Glutamatergic neuron (in vitro differentiated cells): ENCODE results near the gene TFB1M. TPM values are rescaled to one million over a fixed set of nuclear protein-coding genes. Genes with fewer than 3 reads are reported as not detected.
A peak's percentile ranks its signal among the peaks of the same experiment; 100 is the strongest.

Source experiments
- DNase-seq: peaks from one replicate; pipeline ENCODE4 v3.0.0; 2022
- H3K27ac Mint-ChIP-seq: one replicate; pipeline ENCODE4 v1.8.0; 2020; ENCODE audit warnings: mild to moderate bottlenecking, mixed read lengths, inconsistent platforms; ENCODE audit not compliant: unreplicated experiment
- H3K27me3 Mint-ChIP-seq: one replicate; pipeline ENCODE4 v1.8.0; 2020; ENCODE audit warnings: mild to moderate bottlenecking, moderate library complexity, mixed read lengths, inconsistent platforms; ENCODE audit not compliant: unreplicated experiment
- H3K36me3 Mint-ChIP-seq: one replicate; pipeline ENCODE4 v1.8.0; 2020; ENCODE audit warnings: mild to moderate bottlenecking, mixed read lengths, inconsistent platforms; ENCODE audit not compliant: unreplicated experiment
- H3K4me1 Mint-ChIP-seq: one replicate; pipeline ENCODE4 v1.8.0; 2020; ENCODE audit warnings: mild to moderate bottlenecking, low read depth, mixed read lengths, inconsistent platforms; ENCODE audit not compliant: unreplicated experiment
- H3K4me3 Mint-ChIP-seq: one replicate; pipeline ENCODE4 v1.8.0; 2020; ENCODE audit warnings: mild to moderate bottlenecking, mixed read lengths, inconsistent platforms; ENCODE audit not compliant: unreplicated experiment
- H3K9me3 Mint-ChIP-seq: one replicate; pipeline ENCODE4 v1.8.0; 2020; ENCODE audit warnings: mild to moderate bottlenecking, moderate library complexity, mixed read lengths, inconsistent platforms; ENCODE audit not compliant: unreplicated experiment
- total RNA-seq: library from RNA; stranded (reverse); fragmentation: NEBNext Ultra II Directional; extraction: Animal tissue kit (Norgen Biotek cat#: 25700); gene quantifications from one replicate; pipeline ENCODE4 v1.2.1, GENCODE V29; 2021; ENCODE audit not compliant: unreplicated experiment
- TF ChIP-seq, protein P1 (sequence below): fragments of 200-600 bp; sonication (generic); IDR thresholded peaks from one replicate; pipeline ENCODE4 v1.5.0; 2021; ENCODE audit not compliant: partially characterized antibody, unreplicated experiment

Gene TFB1M
- total RNA-seq, 1 donor from 2014 or later, result 36.8 TPM

- H3K27me3 Mint-ChIP-seq, result peaks cover 2% of the 10 kb centered on the region
- DNase-seq, result no peak
Measured at GRCh38 chr6:155244434-155244833, 69.8 kb downstream of the TFB1M start.

GRCh38 chr6:155241966-155242365, 72.3 kb downstream of the TFB1M start:
- no peak overlapping the region for H3K4me3 Mint-ChIP-seq
- peaks cover 30% of the 10 kb centered on the region for H3K36me3 Mint-ChIP-seq
- no peak for DNase-seq
- no peak overlapping the region for H3K27ac Mint-ChIP-seq
- H3K9me3 Mint-ChIP-seq, result peaks cover 16% of the 10 kb centered on the region
- TF ChIP-seq, protein P1, sequence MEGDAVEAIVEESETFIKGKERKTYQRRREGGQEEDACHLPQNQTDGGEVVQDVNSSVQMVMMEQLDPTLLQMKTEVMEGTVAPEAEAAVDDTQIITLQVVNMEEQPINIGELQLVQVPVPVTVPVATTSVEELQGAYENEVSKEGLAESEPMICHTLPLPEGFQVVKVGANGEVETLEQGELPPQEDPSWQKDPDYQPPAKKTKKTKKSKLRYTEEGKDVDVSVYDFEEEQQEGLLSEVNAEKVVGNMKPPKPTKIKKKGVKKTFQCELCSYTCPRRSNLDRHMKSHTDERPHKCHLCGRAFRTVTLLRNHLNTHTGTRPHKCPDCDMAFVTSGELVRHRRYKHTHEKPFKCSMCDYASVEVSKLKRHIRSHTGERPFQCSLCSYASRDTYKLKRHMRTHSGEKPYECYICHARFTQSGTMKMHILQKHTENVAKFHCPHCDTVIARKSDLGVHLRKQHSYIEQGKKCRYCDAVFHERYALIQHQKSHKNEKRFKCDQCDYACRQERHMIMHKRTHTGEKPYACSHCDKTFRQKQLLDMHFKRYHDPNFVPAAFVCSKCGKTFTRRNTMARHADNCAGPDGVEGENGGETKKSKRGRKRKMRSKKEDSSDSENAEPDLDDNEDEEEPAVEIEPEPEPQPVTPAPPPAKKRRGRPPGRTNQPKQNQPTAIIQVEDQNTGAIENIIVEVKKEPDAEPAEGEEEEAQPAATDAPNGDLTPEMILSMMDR, result no peak
- H3K4me1 Mint-ChIP-seq, result peaks cover 8% of the 10 kb centered on the region
- peaks cover 3% of the 10 kb centered on the region for H3K27me3 Mint-ChIP-seq

More at GRCh38 chr6:155244434-155244833, 69.8 kb downstream of the TFB1M start:
- Mint-ChIP-seq H3K4me1 (peaks cover 5% of the 10 kb centered on the region), H3K4me3 (no peak overlapping the region), H3K9me3 (peaks cover 7% of the 10 kb centered on the region), H3K27ac (no peak overlapping the region), H3K36me3 (peaks cover 12% of the 10 kb centered on the region)
- TF ChIP-seq, protein P1, result no peak

- no peak for DNase-seq
- no peak overlapping the region for H3K27ac Mint-ChIP-seq
- H3K9me3 Mint-ChIP-seq, result peaks cover 17% of the 10 kb centered on the region
- H3K27me3 Mint-ChIP-seq, result peaks cover 3% of the 10 kb centered on the region
- H3K4me1 Mint-ChIP-seq, result peaks cover 8% of the 10 kb centered on the region
- TF ChIP-seq, protein P1, result no peak
- H3K36me3 Mint-ChIP-seq, result peaks cover 36% of the 10 kb centered on the region
- no peak overlapping the region for H3K4me3 Mint-ChIP-seq
Measured at GRCh38 chr6:155240905-155241600, 73.2 kb downstream of the TFB1M start.

- Mint-ChIP-seq H3K36me3 (peaks cover 38% of the 10 kb centered on the region), H3K9me3 (peaks cover 25% of the 10 kb centered on the region), H3K27me3 (peaks cover 3% of the 10 kb centered on the region), H3K4me3 (no peak overlapping the region), H3K27ac (no peak overlapping the region), H3K4me1 (peaks cover 13% of the 10 kb centered on the region)
- TF ChIP-seq, protein P1, result no peak
- DNase-seq, result no peak
Measured at GRCh38 chr6:155237613-155238012, 76.7 kb downstream of the TFB1M start.

GRCh38 chr6:155235087-155235486, 79.2 kb downstream of the TFB1M start:
- Mint-ChIP-seq H3K4me3 (no peak overlapping the region), H3K9me3 (peaks cover 24% of the 10 kb centered on the region), H3K27ac (peak overlapping the region; percentile 70), H3K4me1 (peaks cover 14% of the 10 kb centered on the region), H3K27me3 (peaks cover 10% of the 10 kb centered on the region), H3K36me3 (peaks cover 35% of the 10 kb centered on the region)
- TF ChIP-seq, protein P1, result no peak
- no peak for DNase-seq
